GM19351 (cell line): ENCODE measurements around the gene RPS6KA5.

Source experiments
- ATAC-seq: cut with Tn5 transposase; IDR thresholded peaks from one replicate; pipeline ENCODE4 v1.9.1; 2021; ENCODE audit warnings: mild to moderate bottlenecking, moderate library complexity; ENCODE audit not compliant: unreplicated experiment

The RPS6KA5 gene

DNA sequence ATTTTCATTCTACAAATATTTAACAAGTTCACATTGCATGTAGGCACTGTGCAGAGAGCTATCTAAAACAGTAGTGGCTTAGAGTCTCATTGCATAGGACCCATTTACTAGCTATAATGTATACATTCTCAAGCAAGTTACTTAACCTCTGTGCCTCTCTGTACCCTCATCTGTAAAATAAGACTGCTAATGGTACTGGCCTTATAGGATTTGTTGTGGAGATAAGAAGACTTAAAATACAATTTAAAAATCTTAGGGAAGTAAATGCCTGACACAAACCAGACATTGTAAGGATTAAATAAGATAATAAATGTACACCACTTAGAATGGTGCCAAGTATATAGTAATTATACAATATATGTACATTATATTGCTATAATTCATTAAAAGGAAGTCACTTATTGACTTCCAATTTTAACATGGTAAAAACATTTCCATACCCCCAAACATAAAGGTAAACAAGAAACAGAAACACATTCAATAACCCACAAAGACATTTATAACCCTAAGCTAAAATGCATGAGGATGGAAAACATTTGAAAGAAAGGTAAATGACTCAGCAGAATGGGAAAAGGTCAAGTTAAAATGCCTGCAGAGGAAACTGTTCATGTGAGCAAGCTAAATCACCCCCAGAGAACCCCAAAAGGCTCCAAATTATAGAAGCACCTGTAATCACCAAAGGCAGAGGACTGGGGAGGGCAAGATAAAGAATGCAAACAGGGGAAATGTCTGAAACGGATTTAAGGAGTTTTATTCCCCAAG lies 30.8 kb downstream of the RPS6KA5 start:
- no peak for ATAC-seq

DNA sequence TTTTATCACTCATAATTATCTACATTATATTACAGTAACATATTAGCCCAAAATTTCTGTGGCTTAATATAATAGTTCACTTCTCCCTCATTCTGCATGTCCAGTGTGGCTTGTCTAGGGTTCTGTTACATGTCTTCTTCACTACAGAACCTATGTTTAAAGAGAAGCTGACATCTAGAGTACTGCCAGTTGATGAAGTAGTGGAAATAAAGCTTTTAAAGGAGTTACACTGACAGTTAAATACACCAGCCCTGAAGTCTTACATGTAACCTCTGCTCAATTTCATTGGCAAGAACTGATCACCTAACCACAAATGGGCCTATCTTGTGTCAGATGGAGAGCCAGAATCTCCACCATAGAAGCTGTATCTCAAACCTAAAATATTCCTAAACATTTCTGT lies 32.9 kb downstream of the RPS6KA5 start:
- ATAC-seq = no peak

DNA sequence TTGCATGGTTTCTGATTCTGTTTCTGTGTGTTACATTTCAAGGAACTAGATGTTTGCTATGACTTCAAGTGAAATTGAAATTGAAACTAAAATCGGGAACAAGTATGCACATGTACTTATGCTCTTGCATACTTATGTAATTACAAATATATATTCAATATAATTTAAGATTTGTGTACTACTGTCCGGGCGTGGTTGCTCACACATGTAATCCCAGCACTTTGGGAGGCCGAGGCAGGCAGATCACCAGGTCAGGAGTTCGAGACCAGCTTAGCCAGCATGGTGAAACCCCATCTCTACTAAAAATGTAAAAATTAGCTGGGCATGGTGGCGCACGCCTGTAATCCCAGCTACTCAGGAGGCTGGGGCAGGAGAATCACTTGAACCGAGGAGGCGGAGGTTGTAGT lies 37.8 kb downstream of the RPS6KA5 start:
- ATAC-seq = peak; percentile 88

DNA sequence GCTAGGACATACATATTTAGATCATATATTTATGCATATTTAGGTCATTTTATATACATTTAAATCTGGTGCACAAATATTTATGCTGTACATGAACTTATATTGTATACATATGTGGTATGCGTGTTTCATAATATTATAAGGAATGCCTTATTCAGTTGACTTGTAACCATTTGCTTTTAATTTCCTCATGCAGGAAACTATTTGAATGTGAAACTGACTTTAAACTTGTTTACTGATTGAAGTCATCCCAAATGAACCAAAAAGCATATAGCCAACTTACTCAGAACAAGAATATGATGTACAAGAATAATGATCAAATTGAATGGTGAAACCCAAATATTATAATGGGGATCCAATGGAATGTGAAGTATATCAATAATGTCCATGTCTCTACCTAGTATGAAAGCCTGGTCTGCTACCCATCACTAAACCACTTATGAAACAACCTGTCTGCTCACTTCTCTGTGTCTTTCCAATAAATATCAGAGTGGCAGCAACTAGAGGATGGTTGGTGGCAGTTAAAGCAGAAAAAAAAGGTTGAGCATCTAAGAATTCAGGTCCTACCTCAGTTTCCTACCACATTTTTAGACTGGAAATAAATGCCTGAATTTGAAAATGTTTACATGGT lies 38.3 kb downstream of the RPS6KA5 start:
- peak; percentile 43 for ATAC-seq

DNA sequence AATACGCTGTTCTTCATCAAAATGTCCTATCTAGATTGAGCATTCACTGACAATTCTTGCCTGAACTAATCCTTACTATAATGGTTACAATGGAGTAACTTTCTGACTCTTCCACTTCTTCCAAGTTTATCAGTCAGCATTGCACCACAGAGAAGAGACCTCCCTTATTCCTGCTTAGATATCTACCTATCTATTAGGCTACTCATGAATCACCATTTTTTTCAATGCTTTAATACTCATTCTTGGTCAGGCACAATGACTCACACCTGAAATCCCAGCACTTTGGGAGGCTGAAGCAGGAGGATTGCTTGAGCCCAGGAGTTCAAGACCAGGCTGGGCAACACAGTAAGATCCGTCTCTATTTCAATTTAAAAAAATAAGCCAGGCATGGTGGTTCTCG lies 39.3 kb downstream of the RPS6KA5 start:
- ATAC-seq = no peak

DNA sequence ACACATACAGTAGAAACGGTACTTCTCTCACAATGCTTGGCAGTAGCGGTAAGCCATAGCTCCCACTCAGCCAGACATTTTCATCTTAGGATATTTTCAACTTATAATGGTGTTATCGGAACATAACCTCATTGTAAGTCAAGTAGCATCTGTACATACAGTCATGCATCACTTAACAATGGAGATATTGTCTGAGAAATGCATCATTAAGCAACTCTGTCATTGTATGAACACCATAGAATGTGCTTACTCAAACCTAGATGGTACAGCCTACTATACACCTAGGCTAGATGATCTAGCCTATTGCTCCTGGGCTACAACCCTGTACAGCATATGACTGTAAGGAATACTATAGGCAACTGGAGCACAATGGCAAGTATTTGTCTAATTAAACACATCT lies 40.8 kb downstream of the RPS6KA5 start:
- ATAC-seq = no peak

DNA sequence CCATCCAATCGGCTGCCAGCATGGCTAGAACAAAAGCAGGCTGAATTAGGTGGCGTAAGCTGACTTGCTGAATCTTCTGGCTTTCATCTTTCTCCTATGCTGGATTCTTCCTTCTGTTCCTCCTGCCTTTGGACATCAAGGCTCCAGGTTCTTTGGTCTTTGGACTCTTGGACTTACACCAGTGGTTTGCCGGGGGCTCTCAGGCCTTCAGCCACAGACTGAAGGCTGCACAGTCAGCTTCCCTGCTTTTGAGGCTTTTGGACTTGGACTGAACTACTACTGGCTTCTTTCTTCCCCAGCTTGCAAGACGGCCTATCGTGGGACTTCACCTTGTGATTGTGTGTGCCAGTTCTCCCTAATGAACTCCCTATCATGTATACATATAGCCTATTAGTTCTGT lies 42.0 kb downstream of the RPS6KA5 start:
- no peak for ATAC-seq

DNA sequence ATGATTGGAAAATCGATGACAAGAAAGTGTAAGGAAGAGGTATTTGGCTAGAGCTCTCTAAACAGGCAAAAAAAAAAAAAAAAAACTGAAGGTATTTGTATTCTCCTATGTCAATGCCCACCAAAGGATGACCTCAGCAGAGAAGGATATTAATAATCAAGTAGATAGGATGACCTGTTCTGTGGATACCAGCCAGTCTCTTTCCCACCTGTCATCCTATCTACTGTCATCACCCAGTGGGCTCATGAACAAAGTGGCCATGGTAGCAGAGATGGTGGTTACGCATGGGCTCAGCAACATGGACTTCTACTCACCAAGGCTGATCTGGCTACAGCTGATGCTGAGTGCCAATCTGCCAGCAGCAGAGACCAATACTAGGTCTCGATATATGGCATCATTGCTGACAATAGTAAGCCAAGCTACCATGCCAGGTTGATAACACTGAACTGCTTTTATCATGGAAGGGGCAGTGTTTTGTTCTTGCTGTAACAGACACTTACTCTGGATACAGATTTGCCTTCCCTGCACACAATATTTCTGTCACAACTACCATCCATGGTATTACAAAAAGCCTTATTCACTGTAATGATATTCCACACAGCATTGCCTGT lies 43.5 kb downstream of the RPS6KA5 start:
- no peak for ATAC-seq

DNA sequence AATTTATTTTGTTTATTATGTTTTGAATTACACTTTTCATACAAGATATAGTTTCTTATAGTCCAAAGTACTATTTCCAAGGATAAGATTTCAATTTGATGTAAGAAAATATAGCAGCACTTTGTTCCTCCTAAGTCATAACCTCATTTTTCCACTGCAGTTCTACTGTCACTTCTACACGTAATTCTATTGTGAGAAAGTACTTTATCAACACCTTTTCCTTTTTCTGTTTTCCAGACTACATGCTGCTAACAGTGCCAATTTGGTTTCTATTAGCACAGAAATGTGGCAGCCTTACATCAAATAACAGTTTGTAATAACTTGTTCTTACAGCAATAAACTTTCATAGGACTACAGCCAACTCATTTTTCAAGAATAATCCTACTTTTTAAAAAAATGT lies 45.0 kb downstream of the RPS6KA5 start:
- no peak for ATAC-seq

DNA sequence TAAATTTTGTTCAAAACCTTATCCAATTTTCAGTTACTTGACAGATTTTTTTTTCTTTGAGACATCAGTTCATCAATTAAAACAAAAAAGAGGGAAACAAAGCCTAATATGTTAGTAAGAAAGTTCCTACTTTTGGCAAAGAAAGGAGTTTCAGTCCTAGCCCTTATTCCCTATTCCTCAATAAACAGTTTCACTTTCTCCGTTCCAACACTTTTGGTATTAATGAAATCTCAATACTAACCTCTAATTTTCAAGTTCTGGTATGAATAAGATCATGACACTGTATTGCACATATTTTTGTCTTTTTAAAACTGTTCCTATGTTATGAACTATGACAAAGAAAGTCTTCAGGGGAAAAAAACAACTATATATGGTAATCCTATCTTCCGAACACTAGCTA lies 48.4 kb downstream of the RPS6KA5 start:
- no peak for ATAC-seq

DNA sequence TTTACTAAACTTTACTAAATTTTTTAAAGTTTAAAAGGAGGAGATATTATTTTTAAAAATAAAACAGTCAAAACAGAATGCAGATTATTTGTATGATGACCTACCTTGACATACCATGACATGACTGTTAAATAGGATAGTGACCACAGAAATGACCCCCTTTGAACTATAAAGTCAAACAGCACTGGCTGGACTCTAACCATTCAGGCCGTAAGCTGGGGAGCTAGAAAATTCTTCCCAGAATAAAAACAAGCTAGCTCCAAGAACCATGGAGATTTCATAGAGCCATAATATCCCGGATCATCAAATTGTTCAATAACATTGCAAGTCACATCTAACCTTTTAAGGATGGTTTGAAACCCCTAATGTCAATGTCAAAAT lies 50.3 kb downstream of the RPS6KA5 start:
- no peak for ATAC-seq

DNA sequence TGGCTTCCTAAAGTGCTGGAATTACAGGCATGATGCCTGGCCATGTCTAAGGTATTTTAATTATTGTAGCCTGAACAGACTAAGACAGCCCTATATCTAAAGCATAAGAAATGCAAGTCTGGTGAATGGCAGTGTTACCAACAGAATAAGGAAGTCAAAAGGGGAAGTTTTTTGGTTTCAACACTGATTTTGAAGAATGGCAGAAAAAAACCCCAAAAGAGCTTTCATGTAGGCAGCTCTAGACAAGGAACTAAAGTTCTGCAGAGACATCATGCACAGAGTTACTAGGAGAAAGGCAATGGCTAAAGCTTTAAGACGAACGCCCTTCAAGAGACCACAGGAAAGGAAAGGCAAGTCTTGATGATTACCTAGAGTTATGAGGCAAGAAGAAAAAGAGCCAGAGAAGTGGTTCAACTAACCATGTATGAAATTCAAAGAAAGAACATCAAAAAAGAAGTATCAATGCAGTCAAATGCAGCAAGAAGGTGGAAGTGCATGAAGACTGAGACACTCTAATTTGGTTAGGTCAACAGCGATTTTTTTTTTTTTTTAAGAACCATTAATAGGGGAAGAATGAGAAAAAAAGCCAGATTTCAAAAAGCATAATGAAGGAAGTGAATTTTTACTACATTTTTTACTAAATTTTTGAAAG lies 50.8 kb downstream of the RPS6KA5 start:
- peak; percentile 94 for ATAC-seq

DNA sequence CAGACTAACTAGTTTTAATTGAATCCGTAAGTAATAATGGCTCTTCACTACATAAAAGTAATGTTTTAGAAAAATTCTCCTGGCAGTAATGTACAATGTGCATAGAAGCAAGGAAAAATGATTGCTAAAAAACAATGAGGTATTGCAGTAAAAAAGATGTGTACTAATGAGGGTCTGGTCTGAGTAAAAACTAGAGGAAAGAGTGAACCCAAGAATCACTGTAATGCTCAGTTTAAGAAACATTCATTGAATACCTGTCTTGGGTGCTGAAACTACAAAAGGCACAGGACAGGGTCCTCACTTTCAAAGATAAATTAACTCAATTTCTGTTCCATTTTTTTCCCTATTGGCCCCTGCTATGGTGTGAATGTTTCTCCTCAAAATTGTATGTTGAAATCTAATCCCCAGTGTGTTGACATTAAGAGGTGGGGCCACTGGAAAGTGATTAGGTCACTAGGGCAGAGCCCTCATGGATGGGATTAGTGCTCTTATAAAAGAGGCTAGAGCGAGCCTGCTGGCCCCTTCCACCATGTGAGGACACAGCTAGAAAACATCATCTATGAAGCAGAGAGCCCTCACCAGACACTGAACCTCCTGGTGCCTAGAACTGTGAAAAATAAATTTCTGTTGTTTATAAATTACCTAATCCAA lies 51.6 kb downstream of the RPS6KA5 start:
- peak; percentile 18 for ATAC-seq

DNA sequence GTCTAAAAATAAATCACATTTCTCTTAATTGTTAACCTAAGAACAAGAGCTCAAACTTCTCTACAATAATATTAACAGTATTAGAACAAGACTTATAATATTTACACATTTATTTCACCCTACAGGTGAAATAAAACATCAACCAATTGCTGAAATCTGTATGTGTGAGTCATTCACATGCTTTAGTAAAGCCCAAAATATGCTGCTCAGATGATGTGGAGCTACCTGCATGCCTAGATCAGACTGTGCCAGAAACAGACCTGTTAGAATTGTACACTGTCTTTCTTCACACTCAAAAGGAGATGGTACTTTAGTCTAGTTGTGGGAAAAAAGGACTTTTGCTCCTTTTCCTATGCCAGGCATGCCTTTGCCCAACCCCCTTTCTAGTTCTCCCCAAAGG lies 54.7 kb downstream of the RPS6KA5 start:
- no peak for ATAC-seq

DNA sequence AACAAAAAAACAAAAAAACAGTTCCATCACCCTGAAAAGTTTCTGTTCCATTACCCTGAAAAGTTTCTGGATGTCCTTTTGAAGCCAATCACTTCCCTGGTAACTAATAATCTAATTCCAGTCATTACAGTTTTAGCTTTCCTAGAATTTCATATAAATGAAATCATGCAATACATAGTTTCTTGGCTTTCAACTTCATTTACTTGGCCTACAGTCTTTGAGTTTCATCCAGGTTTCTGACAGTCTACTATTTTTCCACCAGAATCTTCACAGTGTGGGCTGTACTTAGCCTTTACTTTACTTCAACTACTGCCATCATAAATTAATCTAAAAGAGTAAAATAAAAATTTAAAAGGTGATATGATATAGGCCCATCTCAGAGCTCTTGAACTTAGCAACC lies 55.5 kb downstream of the RPS6KA5 start:
- ATAC-seq = no peak

DNA sequence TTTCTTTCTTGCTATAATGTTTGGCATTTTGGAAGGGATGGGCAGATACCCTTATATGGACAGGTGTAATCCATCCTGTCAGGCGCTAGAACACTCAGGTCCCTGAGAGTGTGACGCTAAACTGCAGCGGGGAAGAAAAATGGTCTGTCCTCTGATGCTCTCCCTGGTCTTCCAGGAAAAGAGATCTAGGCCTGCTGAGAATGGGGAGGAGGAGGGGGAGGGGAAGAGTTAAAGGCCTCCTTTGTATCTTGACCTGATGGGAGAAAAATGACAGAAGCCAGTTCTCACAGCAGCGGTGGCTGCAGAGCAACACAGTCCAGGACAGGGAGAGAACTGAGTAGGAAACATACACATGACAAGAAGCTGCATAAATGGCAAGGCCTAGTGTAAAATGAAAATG lies 61.1 kb downstream of the RPS6KA5 start:
- no peak for ATAC-seq

DNA sequence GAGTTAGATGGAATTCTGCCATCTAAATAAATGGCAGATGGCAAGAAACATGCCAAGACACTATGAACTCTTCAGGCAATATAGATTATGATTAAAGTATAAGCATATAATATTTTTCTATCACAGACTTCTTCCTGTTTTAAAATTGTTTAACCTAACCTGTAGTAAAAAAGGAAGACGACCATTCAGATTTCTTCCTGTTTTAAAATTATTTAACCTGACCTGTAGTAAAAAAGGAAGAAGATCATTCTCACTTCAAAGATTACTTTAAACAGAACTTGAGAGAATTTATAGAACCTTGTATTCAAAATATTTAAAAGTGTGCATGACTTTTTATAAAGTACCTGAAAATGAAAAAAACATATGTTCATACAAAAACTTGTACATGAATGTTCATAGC lies 63.5 kb downstream of the RPS6KA5 start:
- ATAC-seq = no peak

DNA sequence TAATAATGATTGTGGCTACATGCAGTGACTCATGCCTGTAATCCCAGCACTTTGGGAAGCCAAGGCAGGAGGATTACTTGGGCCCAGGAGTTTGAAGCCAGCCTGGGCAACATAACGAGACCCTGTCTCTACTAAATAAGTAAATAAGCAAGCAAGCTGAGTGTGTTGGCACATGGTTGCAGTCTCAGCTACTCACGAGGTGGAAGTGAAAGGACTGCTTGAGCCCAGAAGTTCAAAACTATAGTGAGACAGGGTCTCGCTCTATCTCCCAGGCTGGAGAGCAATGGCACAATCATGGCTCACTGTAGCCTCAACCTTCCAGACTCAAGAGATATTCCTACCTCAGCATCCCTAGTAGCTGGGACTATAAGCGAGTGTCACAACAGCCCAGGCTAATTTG lies 64.7 kb downstream of the RPS6KA5 start:
- no peak for ATAC-seq

DNA sequence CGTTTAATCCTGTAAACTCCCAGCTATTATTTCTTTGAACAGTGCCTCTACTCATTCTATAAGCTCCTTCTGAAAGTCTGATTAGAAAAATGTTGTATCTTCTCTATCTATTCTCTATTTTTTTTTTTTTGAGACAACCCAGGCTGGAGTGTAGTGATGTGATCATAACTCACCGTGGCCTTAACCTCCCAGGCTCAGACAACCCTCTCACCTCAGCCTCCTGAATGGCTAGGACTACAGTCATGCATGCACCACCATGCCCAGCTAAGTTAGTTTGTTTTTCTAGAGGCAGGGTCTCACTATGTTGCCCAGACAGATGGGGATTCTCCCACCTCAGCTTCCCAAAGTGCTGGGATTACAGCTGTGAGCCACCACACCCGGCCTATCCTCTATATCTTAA lies 66.6 kb downstream of the RPS6KA5 start:
- no peak for ATAC-seq

DNA sequence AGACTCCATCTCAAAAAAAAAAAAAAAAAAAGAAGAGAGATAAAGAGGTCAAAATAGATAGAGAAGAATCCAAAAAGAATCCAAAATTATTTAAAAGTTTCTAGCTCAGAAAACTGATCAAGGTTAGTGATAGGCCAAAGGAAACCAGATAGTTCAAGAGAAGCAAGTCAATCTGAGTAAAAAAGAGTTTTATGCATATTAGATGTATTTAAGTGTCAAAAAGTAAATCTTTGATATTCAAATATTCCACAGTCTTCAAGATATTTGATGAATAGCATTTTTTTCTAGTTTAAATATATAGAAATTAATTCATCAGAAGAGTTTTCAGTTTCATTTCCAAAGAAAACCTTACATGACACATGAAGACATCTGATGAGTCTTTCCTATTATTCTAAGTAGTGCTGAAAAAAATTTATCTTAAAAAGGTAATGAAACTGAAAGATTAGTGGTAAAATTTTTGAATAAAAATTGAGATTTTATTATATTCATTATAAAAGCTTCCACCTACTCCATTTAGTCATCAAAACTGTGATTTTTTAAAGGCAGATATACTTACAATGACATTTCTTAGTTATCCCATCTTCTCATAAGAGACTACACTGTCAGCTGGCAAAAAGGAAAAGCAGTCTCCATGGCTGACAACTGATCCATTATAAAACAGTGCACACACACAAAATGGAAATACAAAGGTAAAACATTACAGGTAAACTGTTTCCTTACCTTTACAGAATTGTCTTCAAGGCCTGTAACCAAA lies 68.6 kb downstream of the RPS6KA5 start:
- ATAC-seq = no peak

DNA sequence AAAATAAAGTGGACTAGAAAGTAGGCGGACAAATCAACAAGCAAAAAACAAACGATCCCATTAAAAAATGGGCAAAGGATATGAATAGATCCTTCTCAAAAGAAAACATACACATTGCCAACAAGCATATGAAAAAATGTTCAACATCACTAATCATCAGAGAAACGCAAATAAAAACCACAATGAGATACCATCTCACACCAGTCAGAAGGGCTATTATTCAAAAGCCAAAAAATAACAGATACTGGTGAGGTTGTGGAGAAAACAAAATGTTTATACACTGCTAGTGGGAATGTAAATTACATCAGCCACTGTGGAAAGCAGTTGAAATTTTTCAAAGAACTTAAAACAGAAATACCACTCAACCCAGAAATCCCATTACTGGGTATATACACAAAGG lies 70.3 kb downstream of the RPS6KA5 start:
- no peak for ATAC-seq
